HUDEP-2 (cell line): ENCODE measurements around the gene PMIS2.

Experiments used
- DNase-seq, 76 experiments: peaks; one replicate each; lab custom pipeline; 2025; ENCODE audit not compliant: unreplicated experiment in 76 of 76; lab: John Stamatoyannopoulos, UW

Gene PMIS2

GRCh38 chr19:35585848-35586247 is at the start of gene PMIS2:
Gene PMIS2, plus strand, starts transcription at chr19:35586173. Its CDS starts 87 bp downstream, at chr19:35586260.
- DNase-seq = peak in 11 of 76 experiments; percentile 10 to 27 (median 17)

DNA sequence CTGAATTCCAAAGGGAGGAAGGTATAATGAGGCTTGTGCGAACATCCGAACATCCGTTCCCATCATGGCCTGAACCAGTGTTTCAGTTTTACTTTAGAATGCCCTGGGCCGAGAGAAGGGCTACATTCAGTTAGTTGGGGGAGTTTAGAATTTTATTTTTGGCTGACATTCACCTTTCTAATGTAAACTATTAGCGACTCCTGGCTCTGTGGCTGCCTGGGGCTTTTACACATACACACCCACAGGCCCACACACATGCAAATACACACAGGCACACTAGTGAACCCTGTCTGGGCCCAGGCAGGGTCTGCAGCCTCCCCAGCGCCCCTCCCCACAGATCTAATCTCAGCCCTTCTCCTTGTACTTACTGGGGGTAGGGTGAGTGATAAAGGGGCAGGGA is 46.7 kb upstream of the PMIS2 start:
- no peak for DNase-seq

GRCh38 chr19:35539850-35540249 is 46.1 kb upstream of the PMIS2 start:
- DNase-seq = no peak

GRCh38 chr19:35540356-35540927 is 45.5 kb upstream of the PMIS2 start:
- no peak for DNase-seq

GRCh38 chr19:35542209-35542608 is 43.8 kb upstream of the PMIS2 start:
- DNase-seq = no peak

GRCh38 chr19:35543280-35544109 is 42.5 kb upstream of the PMIS2 start:
- DNase-seq = no peak

DNA sequence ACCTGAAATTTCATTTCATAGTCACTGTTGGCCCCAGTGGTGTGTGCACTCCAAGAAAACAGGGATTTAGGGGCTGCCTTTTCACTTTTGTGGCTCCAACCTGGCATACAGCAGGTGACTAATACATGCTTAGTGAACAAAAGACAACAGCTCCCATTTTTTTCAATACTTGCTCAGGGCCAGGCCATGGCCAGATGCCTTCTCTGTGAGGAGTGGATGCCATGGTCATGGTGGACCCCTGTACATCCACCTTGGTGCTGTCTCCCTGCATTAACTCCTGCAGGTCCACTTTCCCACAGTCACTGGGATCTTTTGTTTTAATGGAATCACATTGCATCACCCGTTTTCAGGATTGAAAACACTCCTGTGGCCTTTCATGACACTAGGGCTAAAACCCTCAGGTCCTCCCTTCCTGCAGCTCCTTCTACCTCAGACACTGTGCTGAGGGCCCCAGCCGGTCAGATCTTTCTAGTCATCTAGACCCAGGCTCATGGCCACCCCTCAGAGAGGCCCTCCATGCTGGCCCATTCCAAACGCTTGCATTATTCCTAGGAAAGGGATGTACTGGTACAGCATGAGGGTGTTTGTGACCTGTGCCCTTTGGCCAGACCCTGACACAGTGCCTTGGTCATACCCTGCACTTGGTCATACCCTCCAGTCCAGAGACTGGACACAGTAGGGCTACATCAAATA is 41.7 kb upstream of the PMIS2 start:
- peak in 2 of 76 experiments; percentile 16 to 24 for DNase-seq

GRCh38 chr19:35545001-35545854 is 40.7 kb upstream of the PMIS2 start, which contains the start of gene TMEM147:
Gene TMEM147, plus strand, starts transcription at chr19:35545626. Its CDS starts 114 bp downstream, at chr19:35545740.
- DNase-seq = peak in 74 of 76 experiments; percentile 53 to 98 (median 89)

- peak in 43 of 76 experiments; percentile 21 to 70 (median 47) for DNase-seq
Measured at GRCh38 chr19:35545855-35546381, 40.1 kb upstream of the PMIS2 start.

DNA sequence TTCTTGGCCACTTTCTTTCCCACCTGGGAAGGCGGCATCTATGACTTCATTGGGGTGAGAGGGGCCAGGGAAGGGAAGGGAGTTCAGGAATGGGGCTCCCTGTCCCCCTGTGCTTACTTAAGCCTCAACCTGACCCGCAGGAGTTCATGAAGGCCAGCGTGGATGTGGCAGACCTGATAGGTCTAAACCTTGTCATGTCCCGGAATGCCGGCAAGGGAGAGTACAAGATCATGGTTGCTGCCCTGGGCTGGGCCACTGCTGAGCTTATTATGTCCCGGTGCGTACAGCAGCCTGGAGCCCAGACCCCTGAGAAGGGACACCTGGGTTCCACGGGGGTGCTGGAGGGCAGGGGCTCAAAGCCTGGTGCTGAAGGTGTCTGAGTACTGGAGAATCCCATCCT is 39.4 kb upstream of the PMIS2 start:
- DNase-seq = no peak

- DNase-seq = peak in 58 of 76 experiments; percentile 16 to 72 (median 48)
Measured at GRCh38 chr19:35549174-35549788, 36.7 kb upstream of the PMIS2 start.

DNA sequence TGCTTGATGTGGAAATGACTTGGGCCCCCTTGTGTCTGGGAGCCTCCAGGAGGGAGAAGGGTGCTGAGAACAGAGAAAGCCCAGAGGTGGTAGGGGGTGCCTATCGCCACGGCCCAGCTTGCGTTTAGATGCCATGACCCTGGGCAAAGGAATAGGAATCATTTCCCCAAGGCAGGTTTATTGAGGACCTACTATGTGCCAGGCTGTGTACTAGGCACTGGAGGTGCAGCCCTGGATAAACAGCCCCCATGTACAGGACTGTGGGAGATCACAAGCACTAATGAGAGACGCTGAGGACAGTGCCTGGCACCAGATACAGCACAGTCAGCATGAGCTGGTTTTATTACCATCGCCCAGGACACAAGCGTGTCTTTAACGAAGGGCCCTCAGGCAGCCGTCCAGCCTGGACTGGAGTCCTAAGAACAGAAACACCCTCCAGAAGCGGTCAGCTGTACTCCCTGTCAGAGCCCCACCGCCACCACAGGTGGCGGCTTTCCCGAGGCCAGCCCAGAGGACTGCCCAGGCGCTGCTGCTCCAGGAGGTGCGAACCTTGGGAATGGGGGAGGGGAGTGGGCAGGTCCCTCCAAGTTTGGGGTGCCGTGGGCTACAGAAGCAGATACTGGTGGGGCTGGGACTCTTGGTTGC is 36.0 kb upstream of the PMIS2 start:
- DNase-seq = no peak

DNA sequence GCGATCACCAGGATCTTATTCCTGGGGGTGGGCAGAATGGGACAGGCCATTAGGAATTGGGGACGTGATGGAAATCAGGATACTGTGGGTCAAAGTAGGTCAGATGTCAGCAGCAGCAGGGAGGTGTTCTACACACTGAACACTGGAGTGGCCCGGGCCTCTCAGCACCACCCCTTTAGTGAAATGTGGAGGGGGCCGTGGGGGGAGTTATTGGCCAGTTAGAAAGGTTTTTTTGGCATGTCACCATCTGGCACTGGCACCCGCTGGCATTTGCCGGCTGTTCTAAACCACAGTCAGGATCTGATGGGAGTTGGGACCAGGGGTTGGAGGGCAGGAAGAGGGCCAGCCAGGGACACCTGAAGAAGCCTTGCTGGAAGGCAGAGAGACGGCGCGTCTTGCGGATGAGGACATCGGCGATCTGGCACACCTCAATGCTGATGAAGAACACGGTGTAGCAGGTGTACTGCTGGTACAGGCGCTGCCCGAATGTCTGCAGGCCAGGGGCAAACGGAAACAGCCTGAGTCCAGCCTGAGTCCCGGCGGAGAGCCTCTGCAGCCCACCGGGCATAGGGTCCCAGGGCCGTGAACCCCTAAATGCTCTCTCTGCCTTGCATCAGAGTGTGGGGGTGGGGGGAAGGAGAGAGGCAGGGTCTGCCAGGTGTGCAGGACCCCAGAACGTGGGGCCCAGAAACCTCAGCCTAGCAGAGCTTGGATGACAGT is 34.7 kb upstream of the PMIS2 start:
- no peak for DNase-seq

- no peak for DNase-seq
Measured at GRCh38 chr19:35552534-35553384, 33.2 kb upstream of the PMIS2 start.

- no peak for DNase-seq
Measured at GRCh38 chr19:35553385-35554000, 32.5 kb upstream of the PMIS2 start.

DNA sequence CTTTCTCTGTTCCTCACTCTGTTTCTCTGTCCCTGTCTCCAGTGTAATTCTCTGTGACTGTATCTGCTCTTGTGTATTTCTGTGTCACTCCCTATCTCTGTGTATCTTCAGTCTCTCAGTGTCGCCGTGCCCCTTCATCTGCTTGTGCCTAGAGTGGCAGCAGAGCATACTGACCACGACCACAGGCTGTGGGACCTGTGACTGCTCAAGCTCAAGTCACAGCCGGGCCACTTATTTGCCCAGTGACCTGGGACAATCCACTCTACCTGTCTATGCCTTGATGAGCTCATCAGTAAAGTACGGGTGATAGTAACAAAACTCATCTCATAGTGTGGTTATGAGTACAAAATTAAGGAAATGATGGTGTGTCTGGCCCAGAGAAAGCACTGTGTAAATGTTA is 31.9 kb upstream of the PMIS2 start:
- no peak for DNase-seq

GRCh38 chr19:35555301-35556005 is 30.5 kb upstream of the PMIS2 start:
- DNase-seq = peak in 16 of 76 experiments; percentile 9 to 48 (median 20)
